ENCODE data around the gene CMPK1. TPM values are rescaled to one million over a fixed set of nuclear protein-coding genes. Genes with fewer than 3 reads are reported as not detected.

Gene CMPK1
- total and polyA plus RNA-seq, 10 of the 15 experiments (the other 5 are each of a cell fraction or from before 2014, with no cell fraction given) = 43.7 to 159 (median 85.6) TPM

GRCh38 chr1:47423872-47424271, 90.3 kb downstream of the CMPK1 start:
- Histone ChIP-seq H3K27me3 (replicated peaks in 1 of 2; ENCODE audit: control insufficient read depth in 2 of 2, insufficient read depth in 2 of 2, low read length in 1 of 2) (peaks cover 0 to 2% of the 10 kb centered on the region in 2 experiments; a peak in 2 of 4 replicates), H3K36me3 (ENCODE audit: control insufficient read depth in 2 of 2, insufficient read depth in 2 of 2, low read length in 1 of 2) (no peaks in the 10 kb centered on the region), H3K9me3 (replicated peaks; ENCODE audit: control insufficient read depth, insufficient read depth, low read length) (no peaks in the 10 kb centered on the region), H3K4me2 (ENCODE audit: control insufficient read depth, insufficient read depth) (no peak overlapping the region), H3K27ac (ENCODE audit: control insufficient read depth, insufficient read depth) (no peak overlapping the region), H3K4me3 (no peak overlapping the region), H3K4me1 (ENCODE audit: control insufficient read depth, insufficient read depth, low read length) (no peaks in the 10 kb centered on the region), H4K20me1 (ENCODE audit: control insufficient read depth, insufficient read depth) (no peaks in the 10 kb centered on the region), H3K9ac (ENCODE audit: control insufficient read depth, insufficient read depth, low read length) (no peak overlapping the region), H3K79me2 (ENCODE audit: control insufficient read depth, insufficient read depth, low read length) (no peaks in the 10 kb centered on the region), H2AFZ (ENCODE audit: control insufficient read depth, low read depth, low read length) (no peak overlapping the region)
- intact Hi-C loops (cut with micrococcal nuclease; ENCODE audit: unreplicated experiment) (loop anchor here (10.0 kb wide), 1 partner anchor 229 kb away; the partner anchor contains the start of gene PDZK1IP1), in situ Hi-C loops (cut with MboI) (no loop called here)
- ChIA-PET SMC1A (ENCODE audit: uncharacterized antibody, unreplicated experiment) (no interaction called here), RAD21 (ENCODE audit: unreplicated experiment) (interaction anchor here (0.7 to 1.7 kb wide), 3 partner anchors 34 to 161 kb away, joined by 3 to 6 read pairs (median 3); no protein-coding TSS in a partner anchor), CTCF (interaction anchor here (0.8 to 2.0 kb wide), 8 partner anchors 11 to 245 kb away, joined by 3 to 7 read pairs (median 5); partner anchors contain the start of gene FOXD2), POLR2A (no interaction called here)
- TF ChIP-seq MYB (IDR thresholded peaks at IDR 0.05; ENCODE audit: borderline replicate concordance, low read depth, low read length) (no peak), STAT1 (conservative IDR thresholded peaks at IDR 0.05) (no peak), IRF3 (IDR thresholded peaks at IDR 0.05) (no peak), ETV6 (conservative IDR thresholded peaks at IDR 0.05 in 1 of 2, IDR thresholded peaks at IDR 0.05 in 1 of 2; ENCODE audit: borderline replicate concordance in 1 of 2, low read depth in 1 of 2) (no peak), E2F4 (IDR thresholded peaks at IDR 0.05; ENCODE audit: low read depth, low read length) (no peak), ZNF24 (IDR thresholded peaks at IDR 0.05) (no peak), HDAC6 (IDR thresholded peaks at IDR 0.05; ENCODE audit: unreplicated experiment) (no peak), PKNOX1 (IDR thresholded peaks at IDR 0.05) (no peak), SMAD1 (IDR thresholded peaks at IDR 0.05; ENCODE audit: low read depth, partially characterized antibody) (no peak), ZNF207 (IDR thresholded peaks at IDR 0.05; ENCODE audit: borderline replicate concordance) (no peak), SIN3A (IDR thresholded peaks at IDR 0.05; ENCODE audit: low read depth, low read length) (no peak), E4F1 (IDR thresholded peaks at IDR 0.05; ENCODE audit: borderline replicate concordance, partially characterized antibody) (no peak), TARDBP (IDR thresholded peaks at IDR 0.05; ENCODE audit: borderline replicate concordance) (no peak), NFYA (IDR thresholded peaks at IDR 0.05; ENCODE audit: borderline replicate concordance, low read depth, low read length) (no peak), FOXM1 (IDR thresholded peaks at IDR 0.05; ENCODE audit: low read depth, low read length) (no peak), HSF1 (IDR thresholded peaks at IDR 0.05; ENCODE audit: low read depth, low read length) (no peak), NFXL1 (IDR thresholded peaks at IDR 0.05; ENCODE audit: borderline replicate concordance) (no peak)
- 0% methylated on average over 2 of the region's 2 CpGs for WGBS (ENCODE audit: insufficient coverage, insufficient replicate concordance, low lambda C conversion rate, missing lambda C conversion rate)
- no peak for FAIRE-seq
- ATAC-seq = no peak
- BruUV-seq (replicated peaks) = no TSS peak
- DNase-seq (ENCODE audit: low read depth, low spot score) = no peak
